Ishikawa (cell line): ENCODE data around the gene GBGT1.

ENCODE experiments used
- CEBPB ChIP-seq: IDR thresholded peaks from 2 replicates; pipeline ENCODE4 v1.6.1; 2012
- EP300 ChIP-seq: IDR thresholded peaks from 2 replicates; pipeline ENCODE4 v1.6.1; 2012; ENCODE audit warnings: borderline replicate concordance
- FOXM1 ChIP-seq: IDR thresholded peaks from 2 replicates; pipeline ENCODE4 v1.6.1; 2012; ENCODE audit warnings: low read depth, borderline replicate concordance
- MAX ChIP-seq: IDR thresholded peaks from 2 replicates; pipeline ENCODE4 v1.6.1; 2012
- NFIC ChIP-seq: IDR thresholded peaks from 2 replicates; pipeline ENCODE4 v1.6.1; 2012
- RAD21 ChIP-seq: IDR thresholded peaks from 2 replicates; pipeline ENCODE4 v1.6.1; 2012; ENCODE audit warnings: low read depth
- REST ChIP-seq: IDR thresholded peaks from 2 replicates; pipeline ENCODE4 v1.6.1; 2012; ENCODE audit warnings: low read depth, mild to moderate bottlenecking
- TAF1 ChIP-seq: IDR thresholded peaks from 2 replicates; pipeline ENCODE4 v1.6.1; 2012; ENCODE audit warnings: low read depth, mild to moderate bottlenecking
- TCF12 ChIP-seq: IDR thresholded peaks from 2 replicates; pipeline ENCODE4 v1.6.1; 2012; ENCODE audit warnings: low read depth
- TEAD4 ChIP-seq: IDR thresholded peaks from 2 replicates; pipeline ENCODE4 v1.6.1; 2012
- USF1 ChIP-seq: IDR thresholded peaks from 2 replicates; pipeline ENCODE4 v1.6.1; 2012
- YY1 ChIP-seq: IDR thresholded peaks from 2 replicates; pipeline ENCODE4 v1.6.1; 2012; ENCODE audit warnings: low read depth
- ZBTB7A ChIP-seq: IDR thresholded peaks from 2 replicates; pipeline ENCODE4 v1.6.1; 2012; ENCODE audit warnings: low read depth

- TF ChIP-seq TAF1 (no peak), CEBPB (no peak), YY1 (no peak), RAD21 (no peak), USF1 (no peak), FOXM1 (no peak), MAX (no peak), ZBTB7A (no peak), EP300 (no peak), TCF12 (no peak), REST (no peak), NFIC (no peak), TEAD4 (no peak)
Measured at GRCh38 chr9:133191989-133192388, 28.3 kb upstream of the GBGT1 start.
